Measurements from ENCODE around the gene MUC20. TPM values are rescaled to one million over a fixed set of nuclear protein-coding genes. Genes with fewer than 3 reads are reported as not detected.

MUC20 gene
- total RNA-seq, 1 experiment from 2014 or later = not detected

DNA sequence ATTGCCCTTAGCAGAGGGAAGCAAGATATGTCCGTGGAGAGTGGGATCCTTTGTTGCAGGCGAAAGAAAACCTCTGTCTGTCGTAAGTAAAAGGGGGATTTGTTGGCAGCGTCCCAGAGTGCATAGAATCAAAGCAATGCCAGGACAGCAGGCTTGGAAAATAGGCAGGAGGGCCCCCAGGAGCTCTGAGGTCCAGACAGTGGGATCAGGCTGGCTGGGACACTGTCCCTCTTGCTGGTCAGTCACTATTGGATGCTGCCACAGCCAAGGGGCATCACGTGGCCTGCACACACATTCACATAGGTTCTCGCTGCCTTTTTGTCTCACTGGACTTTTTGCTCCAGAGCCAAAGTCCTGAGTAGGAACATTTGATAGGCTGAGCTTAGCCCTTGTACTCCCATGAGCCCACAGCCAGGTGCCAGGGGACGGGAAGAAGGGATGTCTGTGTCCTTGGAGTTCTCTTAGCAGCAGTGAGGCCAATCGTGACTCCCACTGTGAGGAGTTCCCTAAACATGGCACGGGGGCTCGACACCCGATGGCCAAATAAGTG, 10.7 kb downstream of the MUC20 start:
- H4K5ac ChIP-seq (ENCODE audit: insufficient read length, low read depth, low read length) = no peak overlapping the region
- H2BK5ac ChIP-seq (ENCODE audit: insufficient read length, low read length) = no peak overlapping the region
- H3K79me1 ChIP-seq (ENCODE audit: insufficient read depth, low read depth, low read length, poor library complexity, severe bottlenecking) = no peaks in the 10 kb centered on the region
- no peak overlapping the region for H3K4me3 Mint-ChIP-seq
- H2AK5ac ChIP-seq (ENCODE audit: insufficient read length, low read length) = no peak overlapping the region
- no peaks in the 10 kb centered on the region for H3K27me3 ChIP-seq (ENCODE audit: insufficient read depth, low read length)
- no peak for DNase-seq
- no peaks in the 10 kb centered on the region for H4K20me1 ChIP-seq (ENCODE audit: control insufficient read depth, insufficient read depth, insufficient read length)
- no peaks in the 10 kb centered on the region for H3K36me3 Mint-ChIP-seq (ENCODE audit: insufficient read depth in 1 of 3, low read depth in 3 of 3)
- no peak overlapping the region for H3K27ac Mint-ChIP-seq
- no peak overlapping the region for H2BK120ac ChIP-seq (ENCODE audit: low read depth, low read length, poor library complexity, severe bottlenecking)
- no CpG with 5 or more reads among the region's 11 CpGs for WGBS (ENCODE audit: extremely low coverage, insufficient read length, low lambda C conversion rate)
- no peak overlapping the region for H4K91ac ChIP-seq (ENCODE audit: insufficient read length, low read depth, low read length)
- no peak overlapping the region for H3K9ac ChIP-seq (ENCODE audit: extremely low read depth, insufficient read length, low read length)
- H3K27me3 Mint-ChIP-seq (ENCODE audit: low read depth) = peaks cover 30% of the 10 kb centered on the region
- H3K56ac ChIP-seq (ENCODE audit: insufficient read length, low read depth, low read length) = no peak overlapping the region
- H3K4me1 ChIP-seq (ENCODE audit: insufficient read depth, low read length) = no peaks in the 10 kb centered on the region
- no peak overlapping the region for H3K4me2 ChIP-seq (ENCODE audit: insufficient read depth, insufficient read length, low read length)
- H3K23ac ChIP-seq (ENCODE audit: insufficient read length, low read depth, low read length) = no peak overlapping the region
- H2BK12ac ChIP-seq (ENCODE audit: insufficient read length, low read depth, low read length) = no peak overlapping the region
- no peaks in the 10 kb centered on the region for H3K9me3 Mint-ChIP-seq
- no peaks in the 10 kb centered on the region for H3K23me2 ChIP-seq (ENCODE audit: insufficient read length, low read depth, low read length, poor library complexity, severe bottlenecking)
- TF ChIP-seq, protein P1, sequence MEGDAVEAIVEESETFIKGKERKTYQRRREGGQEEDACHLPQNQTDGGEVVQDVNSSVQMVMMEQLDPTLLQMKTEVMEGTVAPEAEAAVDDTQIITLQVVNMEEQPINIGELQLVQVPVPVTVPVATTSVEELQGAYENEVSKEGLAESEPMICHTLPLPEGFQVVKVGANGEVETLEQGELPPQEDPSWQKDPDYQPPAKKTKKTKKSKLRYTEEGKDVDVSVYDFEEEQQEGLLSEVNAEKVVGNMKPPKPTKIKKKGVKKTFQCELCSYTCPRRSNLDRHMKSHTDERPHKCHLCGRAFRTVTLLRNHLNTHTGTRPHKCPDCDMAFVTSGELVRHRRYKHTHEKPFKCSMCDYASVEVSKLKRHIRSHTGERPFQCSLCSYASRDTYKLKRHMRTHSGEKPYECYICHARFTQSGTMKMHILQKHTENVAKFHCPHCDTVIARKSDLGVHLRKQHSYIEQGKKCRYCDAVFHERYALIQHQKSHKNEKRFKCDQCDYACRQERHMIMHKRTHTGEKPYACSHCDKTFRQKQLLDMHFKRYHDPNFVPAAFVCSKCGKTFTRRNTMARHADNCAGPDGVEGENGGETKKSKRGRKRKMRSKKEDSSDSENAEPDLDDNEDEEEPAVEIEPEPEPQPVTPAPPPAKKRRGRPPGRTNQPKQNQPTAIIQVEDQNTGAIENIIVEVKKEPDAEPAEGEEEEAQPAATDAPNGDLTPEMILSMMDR (conservative IDR thresholded peaks at IDR 0.05) = no peak
- H3T11ph ChIP-seq (ENCODE audit: low read length) = no peak overlapping the region
- no peak overlapping the region for H4K8ac ChIP-seq (replicated peaks; ENCODE audit: insufficient read length, low read depth, low read length)
- no peak overlapping the region for H3K27ac ChIP-seq (ENCODE audit: insufficient read length, low read depth, low read length)
- H3K4me1 Mint-ChIP-seq = no peaks in the 10 kb centered on the region
- H2BK15ac ChIP-seq (ENCODE audit: low read depth, low read length) = no peak overlapping the region
- no peak overlapping the region for H2AFZ ChIP-seq (ENCODE audit: low read length)
- no peak overlapping the region for H2BK20ac ChIP-seq (ENCODE audit: low read depth, low read length, poor library complexity, severe bottlenecking)
- H3K14ac ChIP-seq (ENCODE audit: insufficient read depth, low read length) = no peak overlapping the region
- H3K18ac ChIP-seq (ENCODE audit: insufficient read length, low read depth, low read length) = no peak overlapping the region
- no peak overlapping the region for H3K4ac ChIP-seq (ENCODE audit: low read depth, low read length)
- no peaks in the 10 kb centered on the region for H3K79me2 ChIP-seq (ENCODE audit: insufficient read depth, low read length)
- no peaks in the 10 kb centered on the region for H3K9me3 ChIP-seq (ENCODE audit: control insufficient read depth, low read depth, low read length)

Data from H9 (cell line).